Gastroesophageal sphincter (tissue), 3 donors: ENCODE measurements around the gene FERMT3.

Source experiments
- CTCF ChIP-seq, 4 experiments: fragments of 200-600 bp in 2 of 4; fragments of 450-650 bp in 2 of 4; sonication (generic) in 1 of 4; IDR thresholded peaks; one replicate each; pipeline ENCODE4 v1.5.1; 2017 to 2019; ENCODE audit warnings: antibody characterized with exemption in 4 of 4, mild to moderate bottlenecking in 2 of 4, moderate library complexity in 2 of 4
- POLR2AphosphoS5 ChIP-seq: sonication (generic); formaldehyde crosslinking; IDR thresholded peaks from one replicate; pipeline ENCODE4 v1.6.1; 2017; ENCODE audit warnings: antibody characterized with exemption

- TF ChIP-seq CTCF (IDR thresholded peaks at IDR 0.05) (no peak), POLR2AphosphoS5 (no peak)
These were observed 25.0 kb downstream of the FERMT3 start for GRCh38 chr11:64231546-64231945.
